ENCODE results near the gene CD164L2.
A peak's percentile ranks its signal among the peaks of the same experiment; 100 is the strongest.

CD164L2 gene

GRCh38 chr1:27342778-27343638, 40.1 kb downstream of the CD164L2 start:
- peak; percentile 90 for DNase-seq

- no peak for DNase-seq
Observed at GRCh38 chr1:27342391-27342777, 40.7 kb downstream of the CD164L2 start.

GRCh38 chr1:27341525-27342252, 41.4 kb downstream of the CD164L2 start, which contains the start of gene SYTL1:
Gene SYTL1, plus strand, starts transcription at chr1:27342022. Its CDS starts 3,313 bp downstream, at chr1:27345335.
- peak; percentile 89 for DNase-seq

- no peak for DNase-seq
Observed at GRCh38 chr1:27339213-27339612, 43.9 kb downstream of the CD164L2 start.

GRCh38 chr1:27338751-27339150, 44.4 kb downstream of the CD164L2 start:
- no peak for DNase-seq

- DNase-seq: no peak
Observed at GRCh38 chr1:27336756-27337155, 46.4 kb downstream of the CD164L2 start.

- DNase-seq: no peak
Observed at GRCh38 chr1:27335506-27336422, 47.4 kb downstream of the CD164L2 start.

GRCh38 chr1:27333717-27334279, 49.3 kb downstream of the CD164L2 start:
- DNase-seq: no peak

- DNase-seq: peak; percentile 30
Observed at GRCh38 chr1:27332536-27333281, 50.4 kb downstream of the CD164L2 start.

- DNase-seq: no peak
Observed at GRCh38 chr1:27331922-27332321, 51.2 kb downstream of the CD164L2 start.

- DNase-seq: no peak
Observed at GRCh38 chr1:27331426-27331825, 51.7 kb downstream of the CD164L2 start.

GRCh38 chr1:27330786-27331185, 52.3 kb downstream of the CD164L2 start:
- DNase-seq: no peak

Measured in DMS79 treated with DMSO at 0.1 percent for 48 hours (cell line).